Gastrocnemius medialis (tissue), 4 donors: ENCODE data around the gene GRID1. TPM values are rescaled to one million over a fixed set of nuclear protein-coding genes. Genes with fewer than 3 reads are reported as not detected.
"Not testable (repeated sequence)": the region's sequence is repeated elsewhere in the genome, so short reads cannot be mapped to it uniquely, and the experiment has no call there.

ENCODE experiments used
- ATAC-seq, 2 donors: fragments of 150-250 bp; one replicate each; pipeline ENCODE4 v1.9.1; 2016
- DNase-seq, 2 donors: peaks; one replicate each; pipeline ENCODE4 v3.0.0-alpha.2; 2019
- H3K27ac ChIP-seq, 4 donors: fragments of 200-600 bp; sonication (generic); 1 replicate in 1 of 4; 2 replicates in 3 of 4; pipeline ENCODE4 v1.5.1; 2016 to 2018; ENCODE audit warnings: mild to moderate bottlenecking in 2 of 4, moderate library complexity in 1 of 4
- H3K27me3 ChIP-seq, 3 donors: fragments of 200-600 bp; sonication (generic) in 2 of 3; 1 replicate in 1 of 3; 2 replicates in 2 of 3; pipeline versions ENCODE4 v1.5.1 to v1.6.0; 2016 to 2019; ENCODE audit warnings: mild to moderate bottlenecking in 1 of 3, moderate library complexity in 1 of 3
- H3K36me3 ChIP-seq, 2 donors: fragments of 200-600 bp; sonication (generic) in 1 of 2; one replicate each; pipeline ENCODE4 v1.5.1; 2017 to 2018
- H3K4me1 ChIP-seq, 2 donors: fragments of 200-600 bp; sonication (generic) in 1 of 2; one replicate each; pipeline ENCODE4 v1.5.1; 2016 to 2017; ENCODE audit warnings: mild to moderate bottlenecking in 2 of 2
- H3K4me3 ChIP-seq, 4 donors: fragments of 200-600 bp; sonication (generic) in 3 of 4; 1 replicate in 1 of 4; 2 replicates in 3 of 4; pipeline ENCODE4 v1.5.1; 2016 to 2019; ENCODE audit warnings: mild to moderate bottlenecking in 2 of 4
- H3K9me3 ChIP-seq, 3 donors: fragments of 200-600 bp; sonication (generic) in 2 of 3; 1 replicate in 1 of 3; 2 replicates in 2 of 3; pipeline ENCODE4 v1.5.1; 2016 to 2019
- POLR2A ChIP-seq, 2 donors: fragments of 450-650 bp; IDR thresholded peaks; one replicate each; pipeline ENCODE4 v1.6.1; 2017; ENCODE audit warnings: antibody characterized with exemption in 2 of 2, mild to moderate bottlenecking in 2 of 2, moderate library complexity in 2 of 2
- in situ Hi-C, 4 donors: fragments of 200-750 bp; cut with MboI; loops; one replicate each; pipeline versions ENCODE4 v1.15.0 to v1.8.0; 2017; ENCODE audit warnings: low sequenced_read_pairs in 4 of 4
- intact Hi-C: fragments of 100-400 bp; cut with DNase I; formaldehyde crosslinking; loops from one replicate; pipeline ENCODE4 v1.15.1; 2023; ENCODE audit warnings: low total_unique reads
- total RNA-seq, 4 donors: library from RNA; depleted of rRNA; stranded (reverse); fragments of >200 nt; gene quantifications; one replicate each; pipeline versions ENCODE4 v1.1.0 to v1.2.3, GENCODE V29; 2016
- TF ChIP-seq, protein P1 (sequence below), 5 experiments: fragments of 450-650 bp in 3 of 5; fragments of 200-600 bp in 2 of 5; sonication (generic) in 2 of 5; IDR thresholded peaks in 4 of 5; conservative IDR thresholded peaks in 1 of 5; 1 replicate in 4 of 5; 2 replicates in 1 of 5; pipeline ENCODE4 v1.5.1; 2016 to 2019; ENCODE audit warnings: antibody characterized with exemption in 5 of 5, mild to moderate bottlenecking in 3 of 5, moderate library complexity in 3 of 5

GRID1 gene
- total RNA-seq, 4 donors from 2014 or later, result 0.17 to 1.4 (median 0.79) TPM

DNA sequence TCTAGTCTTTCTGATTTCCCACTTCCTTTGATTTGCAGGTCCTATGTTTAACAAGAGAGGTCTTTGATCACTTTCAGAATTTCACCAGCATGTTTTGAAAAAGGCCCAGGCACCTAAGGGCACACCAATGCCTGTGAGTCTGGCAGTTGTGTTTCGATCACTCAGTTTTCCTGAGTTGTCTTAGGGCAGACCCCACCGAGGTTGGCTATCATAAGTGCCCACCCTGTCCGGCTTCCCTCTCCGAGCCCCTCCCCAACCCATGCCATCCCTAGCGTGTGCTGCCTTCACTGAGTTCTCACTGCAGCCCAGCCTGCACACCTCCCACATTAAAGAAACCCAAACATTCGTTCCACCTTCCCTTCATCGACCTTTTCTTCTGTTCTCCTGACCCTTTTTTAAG lies 257.9 kb downstream of the GRID1 start:
- H3K4me3 ChIP-seq, result no peak overlapping the region
- H3K9me3 ChIP-seq, result no peaks in the 10 kb centered on the region
- H3K4me1 ChIP-seq, result no peaks in the 10 kb centered on the region
- in situ Hi-C loops (no loop called here), intact Hi-C loops (no loop called here)
- ATAC-seq (no peak), DNase-seq (no peak)
- H3K27ac ChIP-seq, result no peak overlapping the region
- no peak for TF ChIP-seq POLR2A (IDR thresholded peaks at IDR 0.05)
- TF ChIP-seq, protein P1, sequence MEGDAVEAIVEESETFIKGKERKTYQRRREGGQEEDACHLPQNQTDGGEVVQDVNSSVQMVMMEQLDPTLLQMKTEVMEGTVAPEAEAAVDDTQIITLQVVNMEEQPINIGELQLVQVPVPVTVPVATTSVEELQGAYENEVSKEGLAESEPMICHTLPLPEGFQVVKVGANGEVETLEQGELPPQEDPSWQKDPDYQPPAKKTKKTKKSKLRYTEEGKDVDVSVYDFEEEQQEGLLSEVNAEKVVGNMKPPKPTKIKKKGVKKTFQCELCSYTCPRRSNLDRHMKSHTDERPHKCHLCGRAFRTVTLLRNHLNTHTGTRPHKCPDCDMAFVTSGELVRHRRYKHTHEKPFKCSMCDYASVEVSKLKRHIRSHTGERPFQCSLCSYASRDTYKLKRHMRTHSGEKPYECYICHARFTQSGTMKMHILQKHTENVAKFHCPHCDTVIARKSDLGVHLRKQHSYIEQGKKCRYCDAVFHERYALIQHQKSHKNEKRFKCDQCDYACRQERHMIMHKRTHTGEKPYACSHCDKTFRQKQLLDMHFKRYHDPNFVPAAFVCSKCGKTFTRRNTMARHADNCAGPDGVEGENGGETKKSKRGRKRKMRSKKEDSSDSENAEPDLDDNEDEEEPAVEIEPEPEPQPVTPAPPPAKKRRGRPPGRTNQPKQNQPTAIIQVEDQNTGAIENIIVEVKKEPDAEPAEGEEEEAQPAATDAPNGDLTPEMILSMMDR (IDR thresholded peaks at IDR 0.05 in 4 of 5, conservative IDR thresholded peaks at IDR 0.05 in 1 of 5), result no peak
- H3K27me3 ChIP-seq, result no peaks in the 10 kb centered on the region
- no peaks in the 10 kb centered on the region for H3K36me3 ChIP-seq

DNA sequence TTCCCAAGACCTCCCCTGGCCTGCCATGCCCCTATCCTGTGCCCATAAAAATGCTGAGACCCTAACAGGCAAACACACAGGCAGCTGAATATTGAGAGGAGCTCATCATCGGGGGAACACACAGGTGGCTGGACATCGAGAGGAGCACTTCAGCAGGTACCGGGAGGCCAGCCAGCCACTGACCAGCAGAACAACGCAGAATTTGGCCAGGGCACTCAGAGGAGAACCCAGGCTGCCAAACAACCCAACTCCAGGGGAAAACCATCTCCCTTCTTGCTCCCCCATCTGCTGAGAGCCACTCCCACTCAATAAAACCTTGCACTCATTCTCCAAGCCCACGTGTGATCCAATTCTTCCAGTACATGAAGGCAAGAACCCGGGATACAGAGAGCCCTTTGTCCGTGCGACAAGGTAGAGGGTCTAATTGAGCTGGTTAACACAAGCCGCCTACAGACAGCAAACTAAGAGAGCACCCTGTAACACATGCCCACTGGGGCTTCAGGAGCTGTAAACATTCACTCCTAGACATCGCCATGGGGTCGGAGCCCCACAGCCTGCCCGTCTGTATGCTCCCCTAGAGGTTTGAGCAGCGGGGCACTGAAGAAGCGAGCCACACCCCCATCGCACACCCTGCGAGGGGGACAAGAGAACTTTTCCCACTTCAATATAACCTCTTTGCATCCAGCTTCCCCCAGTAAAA lies 258.8 kb downstream of the GRID1 start:
- H3K27me3 ChIP-seq, DNase-seq, H3K27ac ChIP-seq, H3K4me1 ChIP-seq, ATAC-seq, intact Hi-C loops, H3K4me3 ChIP-seq, in situ Hi-C loops, H3K36me3 ChIP-seq, H3K9me3 ChIP-seq: not testable (repeated sequence)

DNA sequence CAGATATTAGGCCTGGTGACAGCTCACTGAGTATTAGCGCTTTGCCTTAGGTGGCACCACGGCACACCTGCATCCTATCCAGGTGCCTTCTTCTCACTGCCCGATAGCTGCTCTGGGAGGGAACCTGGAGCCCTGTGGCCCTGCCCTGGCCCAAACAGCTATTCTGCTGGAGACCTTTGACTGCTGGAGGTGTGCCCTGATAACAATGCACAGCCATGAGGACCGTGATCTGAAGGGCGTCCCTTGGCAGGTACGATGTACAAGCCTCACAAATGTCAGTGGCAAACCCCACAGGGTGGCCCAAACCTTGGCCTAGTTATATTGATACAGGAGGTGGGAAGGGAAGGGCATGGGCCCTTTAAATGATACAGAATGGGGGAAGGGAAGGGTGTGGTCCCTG lies 259.5 kb downstream of the GRID1 start:
- no peaks in the 10 kb centered on the region for H3K9me3 ChIP-seq
- in situ Hi-C loops (no loop called here), intact Hi-C loops (no loop called here)
- TF ChIP-seq, protein P1 (IDR thresholded peaks at IDR 0.05 in 4 of 5, conservative IDR thresholded peaks at IDR 0.05 in 1 of 5), result no peak
- no peak for TF ChIP-seq POLR2A (IDR thresholded peaks at IDR 0.05)
- ATAC-seq (no peak), DNase-seq (no peak)
- no peaks in the 10 kb centered on the region for H3K36me3 ChIP-seq
- H3K27me3 ChIP-seq, result no peaks in the 10 kb centered on the region
- H3K27ac ChIP-seq, result no peak overlapping the region
- H3K4me3 ChIP-seq, result no peak overlapping the region
- no peaks in the 10 kb centered on the region for H3K4me1 ChIP-seq

DNA sequence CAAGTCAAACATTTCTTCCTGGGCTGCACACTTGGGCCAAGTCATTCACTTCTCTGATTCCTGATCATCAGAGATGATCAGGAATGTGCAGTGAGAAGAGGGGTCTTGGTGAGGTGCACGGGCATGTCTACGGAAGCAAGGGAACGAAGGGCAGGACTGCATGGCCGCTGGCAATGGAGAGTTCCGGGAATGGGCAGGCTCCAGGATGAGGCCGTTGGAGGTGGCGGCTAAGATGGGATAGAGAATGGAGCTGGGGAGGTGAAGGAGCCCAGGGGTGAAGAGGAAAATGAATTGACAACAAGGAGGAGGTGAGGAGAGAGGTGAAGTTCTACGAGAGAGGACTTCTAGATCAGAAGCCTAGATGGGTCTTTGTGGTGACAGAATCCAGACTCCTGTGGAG lies 260.0 kb downstream of the GRID1 start:
- Histone ChIP-seq H3K4me1 (no peaks in the 10 kb centered on the region), H3K4me3 (no peak overlapping the region), H3K9me3 (no peaks in the 10 kb centered on the region), H3K36me3 (no peaks in the 10 kb centered on the region), H3K27ac (no peak overlapping the region), H3K27me3 (no peaks in the 10 kb centered on the region)
- intact Hi-C loops, result no loop called here
- in situ Hi-C loops, result no loop called here
- ATAC-seq (no peak), DNase-seq (no peak)
- no peak for TF ChIP-seq POLR2A (IDR thresholded peaks at IDR 0.05)
- TF ChIP-seq, protein P1 (IDR thresholded peaks at IDR 0.05 in 4 of 5, conservative IDR thresholded peaks at IDR 0.05 in 1 of 5), result no peak

DNA sequence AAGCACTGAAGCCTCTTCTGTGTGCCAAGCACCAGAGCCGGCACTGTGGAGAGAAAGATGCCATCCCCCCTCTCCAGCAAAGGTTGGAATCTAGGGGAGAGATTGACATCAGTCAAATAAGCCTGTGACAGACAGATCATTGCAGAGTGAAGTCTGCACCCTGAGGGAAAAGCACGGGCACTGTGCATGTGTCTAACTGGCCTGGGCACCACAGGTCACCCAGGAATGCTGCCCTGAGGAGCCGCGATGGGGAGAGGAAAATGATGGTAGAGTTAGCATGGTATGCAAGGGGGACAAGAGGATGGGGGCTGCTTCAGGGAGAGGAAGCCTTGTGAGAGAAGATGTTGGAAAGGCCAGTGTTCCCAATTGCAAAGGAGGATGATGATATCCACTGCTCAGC lies 261.0 kb downstream of the GRID1 start:
- in situ Hi-C loops (no loop called here), intact Hi-C loops (no loop called here)
- Histone ChIP-seq H3K27ac (no peak overlapping the region), H3K36me3 (no peaks in the 10 kb centered on the region), H3K4me3 (no peak overlapping the region), H3K9me3 (no peaks in the 10 kb centered on the region), H3K4me1 (no peaks in the 10 kb centered on the region), H3K27me3 (no peaks in the 10 kb centered on the region)
- TF ChIP-seq, protein P1 (IDR thresholded peaks at IDR 0.05 in 4 of 5, conservative IDR thresholded peaks at IDR 0.05 in 1 of 5), result no peak
- no peak for TF ChIP-seq POLR2A (IDR thresholded peaks at IDR 0.05)
- DNase-seq (no peak), ATAC-seq (no peak)
